Measurements from ENCODE around the gene TMC3. TPM values are rescaled to one million over a fixed set of nuclear protein-coding genes. Genes with fewer than 3 reads are reported as not detected.
A peak's percentile ranks its signal among the peaks of the same experiment; 100 is the strongest.

TMC3 gene
- total and polyA plus RNA-seq, 3 experiments from 2014 or later = not detected

DNA sequence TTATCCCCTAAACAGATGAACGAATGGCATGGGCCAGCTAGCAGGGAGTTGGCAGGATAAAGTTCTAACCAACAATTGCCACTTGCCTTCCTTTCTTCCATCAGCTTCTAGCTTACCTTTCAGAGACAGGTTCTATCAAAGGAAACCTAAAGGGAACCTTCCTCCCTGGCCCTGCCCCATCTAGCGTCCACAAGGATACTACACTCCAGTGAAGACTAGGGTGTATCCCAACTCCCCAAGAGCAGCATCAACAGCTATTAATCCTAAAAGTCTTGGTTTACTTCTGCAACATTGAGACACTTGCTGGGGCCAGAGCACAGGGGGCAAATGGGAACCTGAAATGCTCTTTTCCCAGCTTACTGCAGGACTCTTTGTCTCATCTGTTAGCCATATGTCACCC is 37.0 kb upstream of the TMC3 start:
- Mint-ChIP-seq H3K36me3 (no peaks in the 10 kb centered on the region), H3K27me3 (peaks cover 4 to 42% of the 10 kb centered on the region in 2 donors), H3K4me3 (no peak overlapping the region), H3K27ac (no peak overlapping the region), H3K4me1 (peaks cover 11 to 13% (median 11%) of the 10 kb centered on the region in 3 donors), H3K9me3 (no peaks in the 10 kb centered on the region)
- no peak for DNase-seq
- Histone ChIP-seq H3K4me3 (ENCODE audit: low read length) (no peak overlapping the region), H3K9me3 (ENCODE audit: low read length) (no peaks in the 10 kb centered on the region), H3K27ac (ENCODE audit: low read depth, low read length) (no peak overlapping the region), H3K36me3 (ENCODE audit: insufficient read depth, low read length) (no peaks in the 10 kb centered on the region), H3K27me3 (ENCODE audit: insufficient read depth, low read length, poor library complexity, severe bottlenecking) (no peaks in the 10 kb centered on the region), H3K4me1 (ENCODE audit: insufficient read depth, low read length) (no peaks in the 10 kb centered on the region)
- ChIA-PET POLR2A (no interaction called here), CTCF (interaction anchor here (0.8 to 1.8 kb wide), 4 partner anchors 10 to 785 kb away, joined by 3 to 6 read pairs (median 4); no protein-coding TSS in a partner anchor)

DNA sequence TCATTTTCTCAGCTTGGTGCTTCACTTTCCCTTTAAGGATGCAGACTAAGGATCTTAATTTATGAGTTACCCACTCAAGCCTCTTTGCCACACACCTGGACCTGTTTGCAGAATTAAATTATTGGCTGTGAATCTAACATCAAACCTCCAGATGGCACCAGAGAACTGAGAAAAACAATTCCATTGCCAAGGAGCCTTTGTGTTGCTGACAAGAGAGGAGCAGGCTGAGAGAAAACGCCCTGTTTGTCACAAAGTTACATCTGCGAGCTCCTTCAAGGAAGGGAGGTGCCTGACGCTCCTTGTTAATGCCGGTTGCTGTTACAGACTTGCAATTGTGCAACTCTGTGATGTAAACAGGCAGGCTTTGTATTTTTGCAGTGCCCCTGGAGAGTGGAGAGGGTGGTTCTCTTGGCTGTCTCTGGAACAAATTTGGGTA is 36.3 kb upstream of the TMC3 start:
- H3K27me3 Mint-ChIP-seq = peaks cover 4 to 38% of the 10 kb centered on the region in 2 donors
- ChIA-PET CTCF (interaction anchor here (0.8 to 3.9 kb wide), 5 partner anchors 11 to 786 kb away, joined by 3 to 13 read pairs (median 4); no protein-coding TSS in a partner anchor), POLR2A (no interaction called here)
- peak in 2 of 5 donors; percentile 32 to 47 for DNase-seq
- Histone ChIP-seq H3K4me1 (ENCODE audit: insufficient read depth, low read length) (no peaks in the 10 kb centered on the region), H3K27ac (ENCODE audit: low read depth, low read length) (no peak overlapping the region), H3K27me3 (ENCODE audit: insufficient read depth, low read length, poor library complexity, severe bottlenecking) (no peaks in the 10 kb centered on the region), H3K9me3 (ENCODE audit: low read length) (no peaks in the 10 kb centered on the region), H3K36me3 (ENCODE audit: insufficient read depth, low read length) (no peaks in the 10 kb centered on the region), H3K4me3 (ENCODE audit: low read length) (no peak overlapping the region)
- peaks cover 10 to 11% (median 11%) of the 10 kb centered on the region in 3 donors for H3K4me1 Mint-ChIP-seq
- H3K27ac Mint-ChIP-seq = no peak overlapping the region
- H3K36me3 Mint-ChIP-seq = no peaks in the 10 kb centered on the region
- H3K9me3 Mint-ChIP-seq = no peaks in the 10 kb centered on the region
- H3K4me3 Mint-ChIP-seq = no peak overlapping the region

DNA sequence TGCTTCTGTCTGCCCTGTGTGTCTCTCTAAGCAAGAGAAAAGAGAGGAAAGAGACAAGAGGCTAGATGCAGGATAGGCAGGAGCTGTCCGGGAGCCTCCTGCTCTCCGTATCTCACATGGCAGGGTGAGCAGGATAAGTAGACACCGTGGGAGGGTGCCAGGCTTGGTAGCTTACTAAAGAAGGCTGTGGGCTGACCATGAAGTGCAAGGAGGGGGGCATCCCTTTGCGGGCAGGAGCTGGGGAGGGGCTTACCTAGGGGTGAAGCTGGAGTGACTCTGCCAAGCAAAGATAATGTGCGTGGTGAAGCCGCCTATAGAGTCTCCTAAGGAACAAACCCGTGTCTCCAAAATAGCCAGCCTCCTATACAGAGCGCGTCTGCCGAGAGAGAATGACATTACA is 33.7 kb upstream of the TMC3 start:
- Mint-ChIP-seq H3K9me3 (no peaks in the 10 kb centered on the region), H3K36me3 (no peaks in the 10 kb centered on the region), H3K27me3 (peaks cover 1 to 24% of the 10 kb centered on the region in 2 donors), H3K4me1 (peaks cover 3 to 6% (median 3%) of the 10 kb centered on the region in 3 donors), H3K4me3 (no peak overlapping the region), H3K27ac (no peak overlapping the region)
- no peaks in the 10 kb centered on the region for H3K36me3 ChIP-seq (ENCODE audit: insufficient read depth, low read length)
- H3K27me3 ChIP-seq (ENCODE audit: insufficient read depth, low read length, poor library complexity, severe bottlenecking) = no peaks in the 10 kb centered on the region
- H3K4me1 ChIP-seq (ENCODE audit: insufficient read depth, low read length) = no peaks in the 10 kb centered on the region
- ChIA-PET POLR2A (no interaction called here), CTCF (interaction anchor here (1.0 to 3.9 kb wide), 2 partner anchors 141 to 147 kb away, joined by 3 to 13 read pairs; no protein-coding TSS in a partner anchor)
- no peak overlapping the region for H3K4me3 ChIP-seq (ENCODE audit: low read length)
- DNase-seq = no peak
- no peaks in the 10 kb centered on the region for H3K9me3 ChIP-seq (ENCODE audit: low read length)
- no peak overlapping the region for H3K27ac ChIP-seq (ENCODE audit: low read depth, low read length)

DNA sequence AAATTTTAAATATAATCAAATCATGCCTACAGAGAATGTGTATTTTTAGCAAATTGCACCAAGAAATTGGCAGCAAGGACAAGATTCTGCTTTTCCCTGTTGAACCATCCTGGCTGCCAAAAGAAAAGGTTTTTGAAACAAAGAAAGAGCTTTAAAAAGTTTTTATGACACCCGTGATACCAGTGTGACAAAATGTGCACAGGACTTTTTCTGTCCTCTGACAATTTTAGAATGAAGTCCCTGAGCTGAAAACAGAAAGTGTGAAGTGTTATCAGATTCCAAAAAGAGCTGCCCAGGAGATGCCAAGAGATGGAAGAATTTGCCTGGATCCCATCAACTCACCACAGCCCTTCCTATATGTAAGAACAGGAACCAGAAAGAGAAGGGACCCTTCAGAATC is 33.2 kb upstream of the TMC3 start:
- Mint-ChIP-seq H3K4me1 (peaks cover 3 to 6% (median 3%) of the 10 kb centered on the region in 3 donors), H3K36me3 (no peaks in the 10 kb centered on the region), H3K27ac (no peak overlapping the region), H3K27me3 (peaks cover 1 to 20% of the 10 kb centered on the region in 2 donors), H3K9me3 (no peaks in the 10 kb centered on the region), H3K4me3 (no peak overlapping the region)
- Histone ChIP-seq H3K27me3 (ENCODE audit: insufficient read depth, low read length, poor library complexity, severe bottlenecking) (no peaks in the 10 kb centered on the region), H3K4me3 (ENCODE audit: low read length) (no peak overlapping the region), H3K4me1 (ENCODE audit: insufficient read depth, low read length) (no peaks in the 10 kb centered on the region), H3K9me3 (ENCODE audit: low read length) (no peaks in the 10 kb centered on the region), H3K27ac (ENCODE audit: low read depth, low read length) (no peak overlapping the region), H3K36me3 (ENCODE audit: insufficient read depth, low read length) (no peaks in the 10 kb centered on the region)
- CTCF ChIA-PET = interaction anchor here (0.9 to 3.9 kb wide), 3 partner anchors 141 to 302 kb away, joined by 3 to 13 read pairs (median 3); no protein-coding TSS in a partner anchor
- POLR2A ChIA-PET = no interaction called here
- no peak for DNase-seq

DNA sequence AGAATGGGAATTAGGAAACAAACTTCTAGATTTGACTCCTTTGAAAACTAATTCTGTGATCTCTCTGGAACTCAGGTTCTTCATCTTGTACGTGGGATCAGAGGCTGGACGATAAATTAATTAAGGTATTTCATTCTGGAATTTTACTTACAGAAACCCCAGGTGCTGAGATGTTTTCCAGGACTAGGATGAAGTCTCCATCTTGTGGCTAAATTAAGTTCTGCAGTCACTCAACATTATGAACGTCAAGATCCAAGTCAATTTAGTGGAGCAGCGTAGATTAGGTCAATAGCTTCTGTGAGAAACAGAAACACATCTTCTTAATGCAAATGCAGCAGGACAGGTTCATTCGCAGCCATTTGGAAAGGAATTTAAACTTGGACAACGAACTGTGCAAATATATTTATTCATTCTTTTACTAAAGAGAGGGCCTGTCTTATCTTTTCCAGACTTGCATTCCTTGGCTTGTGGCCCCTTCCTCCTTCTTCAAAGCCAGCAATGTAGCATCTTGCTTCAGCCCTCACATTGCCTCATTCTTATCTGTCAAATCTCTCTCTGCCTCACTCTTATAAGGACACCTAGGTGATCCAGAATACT is 26.7 kb upstream of the TMC3 start:
- Histone ChIP-seq H3K9me3 (ENCODE audit: low read length) (no peaks in the 10 kb centered on the region), H3K27ac (ENCODE audit: low read depth, low read length) (no peak overlapping the region), H3K4me3 (ENCODE audit: low read length) (no peak overlapping the region), H3K27me3 (ENCODE audit: insufficient read depth, low read length, poor library complexity, severe bottlenecking) (no peaks in the 10 kb centered on the region), H3K4me1 (ENCODE audit: insufficient read depth, low read length) (no peaks in the 10 kb centered on the region), H3K36me3 (ENCODE audit: insufficient read depth, low read length) (no peaks in the 10 kb centered on the region)
- ChIA-PET CTCF (interaction anchor here (0.6 to 5.3 kb wide), 12 partner anchors 56 to 294 kb away, joined by 3 to 67 read pairs (median 4); partner anchors contain the start of gene STARD5), POLR2A (no interaction called here)
- Mint-ChIP-seq H3K4me1 (peaks cover 0 to 5% (median 0%) of the 10 kb centered on the region in 3 donors), H3K27me3 (peaks cover 0 to 7% of the 10 kb centered on the region in 2 donors), H3K4me3 (no peak overlapping the region), H3K36me3 (no peaks in the 10 kb centered on the region), H3K9me3 (no peaks in the 10 kb centered on the region), H3K27ac (peak overlapping the region in 1 of 8 donors; percentile 54)
- peak in 2 of 5 donors; percentile 20 to 44 for DNase-seq

DNA sequence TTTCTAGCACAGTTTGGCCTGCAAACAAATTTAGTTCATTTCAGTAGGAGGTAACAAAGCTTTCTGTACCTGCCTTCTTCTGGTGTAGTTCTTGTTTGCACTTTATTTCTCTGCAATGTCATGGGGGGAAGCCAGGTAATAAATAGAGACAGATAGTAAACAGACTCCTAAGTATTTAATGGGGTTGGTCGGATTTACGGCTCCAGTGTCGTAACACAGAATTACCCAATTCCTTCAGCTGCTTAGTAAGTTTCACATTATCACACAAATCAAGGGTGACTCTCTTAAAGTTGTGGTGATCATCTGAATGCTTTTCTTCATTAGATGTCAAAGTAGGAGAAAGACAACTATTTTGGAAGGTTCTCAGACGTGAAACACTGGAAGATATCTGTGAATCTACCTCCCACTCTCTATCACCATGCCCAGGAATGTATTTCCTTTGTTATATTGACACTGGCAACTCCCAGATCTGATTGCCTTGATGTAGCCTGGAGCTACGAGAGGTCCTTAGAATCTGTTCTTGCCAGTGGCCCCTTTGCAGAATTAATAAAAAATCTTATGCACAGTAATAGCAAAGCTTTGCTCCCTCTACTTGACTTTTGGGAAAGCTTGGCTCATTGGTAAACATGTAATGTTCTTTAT is 25.0 kb upstream of the TMC3 start:
- no peaks in the 10 kb centered on the region for H3K9me3 ChIP-seq (ENCODE audit: low read length)
- no peak overlapping the region for H3K4me3 ChIP-seq (ENCODE audit: low read length)
- no peak overlapping the region for H3K27ac Mint-ChIP-seq
- no peaks in the 10 kb centered on the region for H3K27me3 ChIP-seq (ENCODE audit: insufficient read depth, low read length, poor library complexity, severe bottlenecking)
- DNase-seq = no peak
- no peaks in the 10 kb centered on the region for H3K36me3 ChIP-seq (ENCODE audit: insufficient read depth, low read length)
- peaks cover 0 to 5% (median 0%) of the 10 kb centered on the region in 3 donors for H3K4me1 Mint-ChIP-seq
- no peaks in the 10 kb centered on the region for H3K4me1 ChIP-seq (ENCODE audit: insufficient read depth, low read length)
- H3K9me3 Mint-ChIP-seq = no peaks in the 10 kb centered on the region
- POLR2A ChIA-PET = no interaction called here
- no peaks in the 10 kb centered on the region for H3K27me3 Mint-ChIP-seq
- CTCF ChIA-PET = interaction anchor here (1.0 to 5.3 kb wide), 9 partner anchors 10 to 293 kb away, joined by 3 to 67 read pairs (median 4); no protein-coding TSS in a partner anchor
- no peaks in the 10 kb centered on the region for H3K36me3 Mint-ChIP-seq
- no peak overlapping the region for H3K27ac ChIP-seq (ENCODE audit: low read depth, low read length)
- H3K4me3 Mint-ChIP-seq = no peak overlapping the region

DNA sequence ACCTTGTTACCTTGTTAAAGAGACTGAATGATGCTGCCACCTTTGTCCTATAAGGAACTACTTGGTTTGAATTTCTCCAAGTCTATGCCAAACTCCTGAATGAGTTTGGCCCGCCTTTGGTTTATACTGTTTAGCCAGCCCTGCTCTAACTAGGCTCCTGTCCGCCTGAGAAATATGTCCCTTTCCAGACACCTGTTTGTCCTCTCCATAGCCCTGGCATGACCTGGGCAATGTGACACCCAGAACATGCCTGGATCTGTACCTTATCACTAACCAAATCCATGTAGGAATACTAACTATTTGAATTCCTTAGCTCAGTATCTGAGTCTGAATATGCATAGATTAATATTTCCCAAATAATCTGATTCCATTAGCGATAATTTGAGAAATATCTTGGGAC is 24.4 kb upstream of the TMC3 start:
- H3K9me3 ChIP-seq (ENCODE audit: low read length) = no peaks in the 10 kb centered on the region
- Mint-ChIP-seq H3K36me3 (no peaks in the 10 kb centered on the region), H3K4me3 (no peak overlapping the region), H3K4me1 (peaks cover 0 to 5% (median 0%) of the 10 kb centered on the region in 3 donors), H3K27me3 (no peaks in the 10 kb centered on the region), H3K27ac (no peak overlapping the region), H3K9me3 (no peaks in the 10 kb centered on the region)
- no peak overlapping the region for H3K27ac ChIP-seq (ENCODE audit: low read depth, low read length)
- ChIA-PET POLR2A (no interaction called here), CTCF (interaction anchor here (1.1 to 5.3 kb wide), 4 partner anchors 12 to 242 kb away, joined by 3 to 67 read pairs (median 8); no protein-coding TSS in a partner anchor)
- H3K36me3 ChIP-seq (ENCODE audit: insufficient read depth, low read length) = no peaks in the 10 kb centered on the region
- no peak for DNase-seq
- no peaks in the 10 kb centered on the region for H3K27me3 ChIP-seq (ENCODE audit: insufficient read depth, low read length, poor library complexity, severe bottlenecking)
- H3K4me3 ChIP-seq (ENCODE audit: low read length) = no peak overlapping the region
- H3K4me1 ChIP-seq (ENCODE audit: insufficient read depth, low read length) = no peaks in the 10 kb centered on the region

DNA sequence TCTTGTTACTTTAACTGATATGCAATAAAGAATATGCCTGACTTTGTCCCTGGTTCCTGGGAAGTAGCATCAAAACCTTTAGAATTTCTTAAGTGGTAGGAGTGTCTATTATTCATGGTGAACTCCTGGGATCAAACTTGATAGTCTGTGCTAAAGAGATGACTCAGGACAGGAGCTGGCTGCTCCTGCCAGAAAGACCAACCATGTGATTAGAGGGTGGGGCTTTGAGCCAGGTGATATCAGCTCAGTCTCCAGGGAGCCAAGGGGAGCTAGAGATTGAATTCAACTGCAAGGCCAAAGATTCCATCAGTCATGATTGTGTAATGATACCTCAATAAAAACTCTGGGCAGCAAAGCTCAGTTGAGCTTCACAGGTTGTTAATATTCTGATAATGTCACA is 20.6 kb upstream of the TMC3 start:
- no peak overlapping the region for H3K4me3 ChIP-seq (ENCODE audit: low read length)
- H3K9me3 Mint-ChIP-seq = no peaks in the 10 kb centered on the region

More for the DNA sequence above, 20.6 kb upstream of the TMC3 start:
- DNase-seq = no peak
- Mint-ChIP-seq H3K27me3 (peaks cover 0 to 1% of the 10 kb centered on the region in 2 donors), H3K36me3 (no peaks in the 10 kb centered on the region), H3K4me3 (no peak overlapping the region), H3K27ac (no peak overlapping the region), H3K4me1 (no peaks in the 10 kb centered on the region)
- H3K36me3 ChIP-seq (ENCODE audit: insufficient read depth, low read length) = no peaks in the 10 kb centered on the region
- no peaks in the 10 kb centered on the region for H3K4me1 ChIP-seq (ENCODE audit: insufficient read depth, low read length)
- no peaks in the 10 kb centered on the region for H3K27me3 ChIP-seq (ENCODE audit: insufficient read depth, low read length, poor library complexity, severe bottlenecking)
- H3K9me3 ChIP-seq (ENCODE audit: low read length) = no peaks in the 10 kb centered on the region
- no peak overlapping the region for H3K27ac ChIP-seq (ENCODE audit: low read depth, low read length)
- POLR2A ChIA-PET = no interaction called here
- CTCF ChIA-PET = interaction anchor here (1.0 to 3.1 kb wide), 3 partner anchors 120 to 128 kb away, joined by 3 to 16 read pairs (median 5); no protein-coding TSS in a partner anchor
